Medulla oblongata (tissue), 1 donor: ENCODE measurements around the gene WNT16.

ENCODE experiments used
- DNase-seq: peaks from one replicate; pipeline ENCODE4 v3.0.0-alpha.2; 2015; ENCODE audit errors: extremely low spot score

The WNT16 gene

GRCh38 chr7:121344093-121344492, 15.3 kb downstream of the WNT16 start:
- no peak for DNase-seq

GRCh38 chr7:121344497-121344896, 15.7 kb downstream of the WNT16 start:
- no peak for DNase-seq

GRCh38 chr7:121351682-121352081, 22.9 kb downstream of the WNT16 start:
- DNase-seq, result no peak

- no peak for DNase-seq
Observed at GRCh38 chr7:121352323-121352722, 23.5 kb downstream of the WNT16 start.

- DNase-seq, result no peak
Observed at GRCh38 chr7:121355574-121355973, 26.8 kb downstream of the WNT16 start.

GRCh38 chr7:121360564-121360963, 31.8 kb downstream of the WNT16 start:
- DNase-seq, result no peak

GRCh38 chr7:121366852-121367431, 38.1 kb downstream of the WNT16 start:
- peak; percentile 51 for DNase-seq

GRCh38 chr7:121369462-121369861, 40.7 kb downstream of the WNT16 start:
- no peak for DNase-seq

GRCh38 chr7:121371367-121371766, 42.6 kb downstream of the WNT16 start:
- no peak for DNase-seq

- no peak for DNase-seq
Observed at GRCh38 chr7:121371883-121372282, 43.1 kb downstream of the WNT16 start.

- no peak for DNase-seq
Observed at GRCh38 chr7:121372376-121373010, 43.7 kb downstream of the WNT16 start.

GRCh38 chr7:121373177-121373576, 44.4 kb downstream of the WNT16 start:
- DNase-seq, result no peak

GRCh38 chr7:121376979-121377378, 48.2 kb downstream of the WNT16 start:
- DNase-seq, result no peak

- no peak for DNase-seq
Observed at GRCh38 chr7:121379930-121380329, 51.1 kb downstream of the WNT16 start.

- no peak for DNase-seq
Observed at GRCh38 chr7:121382473-121382872, 53.7 kb downstream of the WNT16 start.

- DNase-seq, result no peak
Observed at GRCh38 chr7:121383235-121383910, 54.6 kb downstream of the WNT16 start.

- DNase-seq, result no peak
Observed at GRCh38 chr7:121384265-121384664, 55.5 kb downstream of the WNT16 start.

- no peak for DNase-seq
Observed at GRCh38 chr7:121385056-121385799, 56.4 kb downstream of the WNT16 start.

GRCh38 chr7:121385800-121386179, 57.0 kb downstream of the WNT16 start:
- DNase-seq, result no peak

GRCh38 chr7:121388950-121389349, 60.1 kb downstream of the WNT16 start:
- no peak for DNase-seq

GRCh38 chr7:121390109-121390508, 61.3 kb downstream of the WNT16 start:
- no peak for DNase-seq

- DNase-seq, result no peak
Observed at GRCh38 chr7:121390617-121391016, 61.8 kb downstream of the WNT16 start.
